Transverse colon (tissue), 4 donors: ENCODE data around the gene TMTC2.

Experiments used
- CTCF ChIP-seq, 5 experiments: fragments of 200-600 bp in 3 of 5; fragments of 450-650 bp in 2 of 5; sonication (generic) in 3 of 5; IDR thresholded peaks; 1 replicate in 2 of 5; 2 replicates in 3 of 5; pipeline ENCODE4 v1.5.1; 2016 to 2017; ENCODE audit warnings: antibody characterized with exemption in 5 of 5, inconsistent platforms in 3 of 5, mild to moderate bottlenecking in 2 of 5, moderate library complexity in 1 of 5
- POLR2AphosphoS5 ChIP-seq, 3 donors: sonication (generic); formaldehyde crosslinking; IDR thresholded peaks; one replicate each; pipeline ENCODE4 v1.6.1; 2016; ENCODE audit warnings: antibody characterized with exemption in 3 of 3

GRCh38 chr12:82705774-82706173 lies 19.1 kb downstream of the TMTC2 start:
- TF ChIP-seq POLR2AphosphoS5 (IDR thresholded peaks at IDR 0.05): no peak
- TF ChIP-seq CTCF (IDR thresholded peaks at IDR 0.05): no peak
